NK-92 (cell line): ENCODE measurements around the gene FES.
"Not testable (repeated sequence)": the region's sequence is repeated elsewhere in the genome, so short reads cannot be mapped to it uniquely, and the experiment has no call there.

Source experiments
- DNase-seq: peaks from one replicate; lab custom pipeline; 2025; ENCODE audit not compliant: unreplicated experiment; lab: John Stamatoyannopoulos, UW

The FES gene

DNA sequence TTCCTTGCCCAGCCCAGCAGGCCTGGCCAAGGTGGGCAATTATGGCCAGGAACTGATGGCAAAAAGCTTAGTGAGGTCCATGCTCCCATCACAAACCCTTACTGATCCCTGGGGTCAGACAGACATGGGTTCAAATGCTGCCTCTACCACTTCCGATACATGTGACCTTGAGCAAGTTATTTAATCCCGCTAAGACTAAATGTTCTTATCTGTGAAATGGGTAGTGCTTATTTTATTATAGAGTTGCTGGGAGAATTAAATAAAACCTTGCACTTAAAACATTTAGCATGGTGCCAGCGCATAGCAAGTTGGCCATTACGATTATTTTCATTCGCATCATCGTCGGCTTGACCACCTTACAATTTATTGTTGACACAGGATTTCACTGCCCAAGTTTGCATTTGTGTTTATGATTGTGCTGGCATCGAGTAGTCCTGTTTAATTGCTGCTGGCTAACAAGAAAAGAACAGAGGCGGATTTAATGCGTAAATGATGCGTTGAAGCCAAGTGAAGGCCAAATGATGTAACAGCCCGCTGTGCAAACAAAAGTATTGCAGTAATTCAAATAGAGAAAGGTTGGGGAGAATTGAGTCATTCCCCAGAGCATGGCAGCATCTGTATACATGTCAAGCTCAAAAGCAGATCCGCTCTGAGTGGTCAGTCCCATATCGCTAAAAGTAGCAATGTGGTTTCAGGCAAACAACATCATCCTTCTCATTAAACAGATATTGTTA is 23.2 kb upstream of the FES start:
- DNase-seq = no peak

DNA sequence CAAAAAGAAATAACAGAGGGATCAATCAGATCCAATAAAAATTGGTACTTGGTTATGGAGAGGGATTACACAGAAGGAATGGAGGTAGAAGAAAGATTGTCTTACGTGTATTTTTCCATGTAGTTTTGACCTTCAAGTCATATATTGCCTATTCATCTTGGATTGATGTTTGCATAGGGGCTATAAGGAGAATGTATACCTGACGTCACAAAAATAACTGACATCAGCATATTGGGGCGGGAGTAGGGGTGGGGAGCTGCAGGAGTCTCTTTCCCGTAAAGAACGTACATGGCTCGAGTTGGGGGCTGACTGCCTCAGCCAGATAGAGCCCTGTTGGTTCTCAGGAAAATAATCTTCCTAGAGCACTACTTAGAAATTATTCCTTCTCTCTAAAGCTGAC is 21.8 kb upstream of the FES start:
- DNase-seq = no peak

DNA sequence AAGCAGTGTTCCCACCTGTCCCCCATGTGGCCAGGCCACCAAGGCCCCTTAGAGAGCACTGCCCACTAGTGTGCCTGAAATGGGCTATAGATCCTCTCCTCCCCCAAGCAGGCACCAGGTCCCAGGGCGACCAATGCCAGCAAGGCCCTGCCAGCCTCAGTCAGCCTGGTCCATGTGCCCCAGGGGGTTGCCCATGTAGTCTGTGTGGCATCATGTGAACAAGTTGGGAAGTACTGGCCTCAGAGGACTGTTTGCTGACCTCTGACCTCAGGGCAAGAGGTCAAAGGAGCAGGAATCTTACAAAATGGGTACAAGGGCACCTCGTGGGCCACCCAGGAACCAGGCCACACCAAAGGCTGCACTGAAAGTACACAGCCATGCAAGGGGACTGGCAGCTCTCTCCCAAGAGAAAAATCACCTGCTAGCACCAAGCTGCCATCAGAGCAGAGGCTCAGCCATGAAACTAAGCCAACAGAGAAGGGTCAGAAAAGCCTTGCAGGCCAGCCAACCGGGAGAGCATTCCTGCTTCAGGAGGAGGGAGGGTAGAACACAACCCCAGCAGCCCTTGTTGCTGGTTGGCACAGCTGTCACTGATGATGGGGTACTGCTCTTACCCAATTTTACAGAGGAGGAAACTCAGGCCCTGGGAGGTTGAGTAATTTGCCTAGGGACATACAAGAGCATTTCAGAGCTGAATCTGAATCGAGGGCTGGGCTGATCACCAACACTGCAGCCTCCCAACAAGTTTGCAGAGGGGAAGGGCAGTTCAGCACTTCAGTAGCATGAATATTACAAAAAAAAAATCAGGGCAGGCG is 21.1 kb upstream of the FES start:
- no peak for DNase-seq

DNA sequence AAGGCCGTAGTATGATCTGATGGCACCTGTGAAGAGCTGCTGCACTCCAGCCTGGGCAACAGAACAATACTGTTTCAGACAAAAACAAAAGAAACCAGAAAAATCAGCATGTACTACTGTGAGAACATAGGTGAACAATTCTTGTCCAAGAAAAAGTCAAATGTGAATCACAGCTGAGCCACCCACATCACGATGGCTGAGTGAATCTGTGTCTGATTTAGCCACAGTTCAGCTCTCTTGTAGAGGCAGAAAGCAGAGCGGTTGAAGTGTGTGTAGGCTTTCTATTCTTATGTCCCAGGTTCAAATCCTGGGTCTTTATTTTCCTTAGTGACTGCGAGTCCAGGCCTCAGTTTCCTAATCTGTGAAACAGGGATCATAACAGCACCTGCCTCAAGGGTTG is 20.3 kb upstream of the FES start:
- DNase-seq = no peak

DNA sequence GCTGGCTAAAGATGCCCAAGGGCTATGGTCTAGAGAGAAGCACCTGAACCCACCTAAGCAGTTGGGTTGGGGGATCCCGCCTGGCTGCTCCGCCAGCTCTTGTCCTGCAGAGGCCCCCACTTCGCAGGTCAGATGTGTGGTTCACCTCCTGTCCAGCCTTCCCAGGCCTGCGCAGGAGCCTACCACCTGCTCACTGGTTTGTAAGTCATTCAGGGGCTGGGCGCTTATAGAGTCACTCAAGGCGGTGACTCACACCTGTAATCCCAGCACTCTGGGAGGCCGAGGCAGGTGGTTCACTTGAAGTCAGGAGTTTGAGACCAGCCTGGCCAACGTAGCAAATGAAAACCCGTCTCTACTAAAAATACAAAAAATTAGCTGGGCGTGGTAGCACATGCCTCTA is 19.8 kb upstream of the FES start:
- DNase-seq = no peak

DNA sequence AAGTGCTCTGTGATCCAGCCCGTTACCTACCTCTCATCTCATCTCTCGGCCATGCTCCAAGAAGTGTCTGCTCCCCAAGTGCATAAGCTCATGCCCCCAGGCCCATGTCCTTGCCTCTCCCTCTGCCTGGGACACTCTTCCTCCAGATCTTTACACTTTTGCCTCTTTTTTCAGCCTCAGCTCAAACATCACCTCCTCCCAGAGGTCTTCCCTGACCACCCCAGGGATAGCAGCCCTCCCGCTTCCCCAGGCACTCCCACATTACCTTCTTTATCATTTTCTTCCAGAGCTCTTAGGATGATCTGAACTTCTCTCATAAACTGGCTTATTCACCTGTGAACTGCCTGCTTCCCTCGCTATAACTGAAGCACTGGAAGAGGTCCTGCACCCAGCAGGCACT is 18.6 kb upstream of the FES start:
- no peak for DNase-seq

DNA sequence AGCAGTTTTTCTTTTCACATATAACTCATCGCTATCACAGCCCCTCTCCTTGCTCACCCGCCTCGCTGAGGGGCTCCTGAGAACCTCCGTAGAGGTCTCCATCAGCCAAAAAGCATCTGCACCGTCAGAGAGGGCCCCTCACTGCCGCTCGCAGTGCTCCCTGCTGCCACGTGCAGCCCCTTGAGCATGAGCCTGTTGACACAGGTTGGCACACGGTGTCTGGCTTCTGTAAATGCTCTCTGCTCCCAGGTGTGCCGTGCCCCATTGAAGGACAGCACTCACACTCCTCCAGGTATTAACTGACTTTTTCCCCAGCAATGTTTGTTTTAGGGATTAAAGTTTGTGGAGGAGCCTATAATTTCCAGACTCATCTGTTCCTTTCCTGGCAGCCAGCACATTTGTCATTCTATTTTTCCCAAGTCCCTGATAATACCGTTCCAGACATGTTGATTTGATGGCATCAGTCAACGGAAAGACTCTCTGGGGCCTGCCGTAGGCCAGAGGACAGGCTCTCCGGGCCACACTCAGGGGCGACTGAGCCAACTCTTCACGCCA is 18.1 kb upstream of the FES start:
- DNase-seq = no peak

DNA sequence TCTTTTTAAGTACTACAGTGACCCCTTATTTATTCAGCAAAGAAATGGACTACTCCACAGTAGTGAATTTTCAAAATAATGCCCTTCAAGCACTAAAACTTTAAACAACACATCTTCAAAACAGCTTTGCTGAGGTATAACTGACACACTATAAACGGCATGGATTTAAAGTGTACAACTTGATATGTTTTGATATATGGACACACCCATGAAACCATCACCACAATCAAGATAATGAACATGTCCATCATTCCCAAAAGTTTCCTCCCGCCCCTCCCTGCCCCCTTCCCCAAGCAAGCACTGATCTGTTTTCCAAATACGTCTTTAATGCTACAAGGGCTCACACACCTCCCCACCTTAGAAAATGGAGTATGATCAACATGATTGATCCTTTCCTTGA is 17.5 kb upstream of the FES start:
- DNase-seq = no peak

DNA sequence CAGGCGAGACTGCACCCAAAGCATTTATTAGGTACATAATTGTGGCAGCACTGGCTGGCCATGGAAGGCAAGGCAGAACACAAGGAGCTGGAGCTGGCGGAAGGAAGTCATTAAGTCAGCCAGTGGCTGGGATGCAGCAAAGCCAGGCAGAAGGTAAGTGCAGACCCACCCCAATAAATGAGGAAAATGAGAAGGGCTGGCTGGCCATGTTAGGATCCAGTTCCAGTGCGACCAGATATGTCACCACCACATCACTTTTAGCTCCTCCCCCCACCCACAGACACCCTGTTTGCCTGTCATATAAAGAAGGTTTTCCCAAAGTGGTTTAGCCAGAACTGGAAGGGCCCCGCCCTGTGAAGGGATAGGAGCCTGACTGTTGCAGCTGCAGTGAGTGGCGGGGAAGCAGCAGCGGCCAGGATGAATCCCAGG is 16.0 kb upstream of the FES start, which contains the start of gene FURIN:
FURIN (plus strand) TSS at position 328 of the 429 bp plus-strand sequence. CDS start 7,153 bp downstream, outside the sequence.
- no peak for DNase-seq

DNA sequence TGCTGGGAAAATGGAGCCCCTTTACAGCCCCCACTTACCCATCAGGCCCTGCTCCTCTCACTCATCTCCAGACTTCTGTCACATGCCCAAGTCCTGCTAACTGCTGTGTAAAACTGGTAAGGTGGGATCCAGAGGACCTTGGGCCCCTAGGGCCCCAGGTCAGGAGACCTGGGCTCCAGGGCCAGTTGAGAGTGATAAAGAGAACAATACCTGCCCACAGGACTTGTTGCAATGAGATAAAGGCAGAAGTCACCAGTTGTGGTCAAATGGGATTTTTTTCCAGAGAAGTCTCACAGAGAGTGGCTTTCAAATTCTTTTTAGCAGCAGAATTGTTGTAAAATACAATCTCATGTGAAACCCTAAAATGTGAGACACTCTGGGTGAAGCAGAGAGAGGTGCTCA is 15.2 kb upstream of the FES start:
- no peak for DNase-seq

DNA sequence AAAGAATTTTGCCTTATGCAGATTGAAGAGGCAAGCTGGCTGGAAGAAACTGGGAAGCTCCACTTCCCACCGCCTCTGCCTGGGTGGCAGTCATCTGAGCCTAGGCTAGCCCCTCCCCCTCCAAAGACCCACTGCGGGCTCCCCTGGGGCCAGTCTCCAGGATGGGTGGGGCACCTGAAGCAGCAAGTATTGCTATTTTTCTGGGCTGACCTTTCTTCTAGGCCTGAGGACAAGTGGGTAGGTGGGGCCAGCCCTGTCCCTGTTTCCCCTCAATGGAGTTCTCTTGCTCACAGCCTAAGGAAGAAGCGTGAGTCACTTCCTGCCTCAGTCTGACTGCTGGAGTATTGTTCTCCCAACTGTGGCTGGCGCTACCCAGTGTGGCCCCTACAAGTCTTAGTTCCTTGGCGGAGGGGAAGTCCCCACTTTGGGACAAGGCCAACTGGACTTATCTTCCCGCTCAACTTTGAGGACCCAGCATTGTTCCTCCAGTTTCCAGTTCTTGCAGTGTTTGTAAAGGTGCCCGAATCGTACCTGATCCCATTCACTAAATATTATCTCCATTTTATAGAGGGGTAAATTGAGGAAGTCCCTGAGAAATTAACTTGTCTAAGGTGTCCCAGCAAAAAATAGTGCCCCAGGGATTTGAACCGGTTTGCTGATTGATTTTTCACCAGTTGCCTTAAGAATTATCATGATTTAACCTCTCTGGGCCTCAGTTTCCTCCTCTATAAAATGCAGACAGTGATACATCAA is 14.5 kb upstream of the FES start:
- no peak for DNase-seq

DNA sequence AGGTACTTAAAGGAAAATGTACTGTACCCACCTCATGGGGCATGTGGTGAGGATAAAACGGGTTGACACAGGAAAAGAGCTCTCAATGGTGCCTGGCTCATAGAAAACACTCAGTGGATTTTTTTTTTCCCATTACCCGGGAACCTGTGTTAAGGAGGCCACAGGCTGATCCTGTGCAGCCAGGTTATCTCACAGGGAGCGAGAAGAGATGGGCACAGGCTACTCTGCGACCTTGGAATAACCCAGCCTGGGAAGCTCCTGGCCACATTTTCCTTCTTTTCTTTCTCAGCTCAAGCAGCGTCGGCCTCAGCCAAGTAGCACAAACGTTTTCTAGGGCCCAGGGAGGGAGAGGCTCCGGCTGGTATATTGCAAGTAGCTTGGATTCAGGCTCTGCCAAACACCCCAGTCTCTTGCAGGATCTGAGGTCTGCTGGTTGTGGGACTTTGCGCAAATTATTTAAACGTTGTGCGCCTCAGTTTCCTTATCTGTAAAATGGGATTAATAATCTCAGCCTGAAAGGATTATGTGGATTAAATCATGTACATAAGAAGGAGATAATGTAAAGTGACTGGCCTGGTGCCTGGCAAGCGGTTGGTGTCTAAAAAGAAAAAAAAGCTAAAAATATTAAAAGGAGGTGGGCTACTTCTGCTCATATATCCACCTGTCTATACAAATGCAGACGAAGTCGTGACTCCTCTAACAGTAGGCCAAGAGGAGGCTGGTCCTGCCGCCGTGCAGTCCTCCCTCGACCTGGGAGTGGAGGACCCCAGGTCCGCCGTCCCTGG is 13.8 kb upstream of the FES start:
- no peak for DNase-seq

DNA sequence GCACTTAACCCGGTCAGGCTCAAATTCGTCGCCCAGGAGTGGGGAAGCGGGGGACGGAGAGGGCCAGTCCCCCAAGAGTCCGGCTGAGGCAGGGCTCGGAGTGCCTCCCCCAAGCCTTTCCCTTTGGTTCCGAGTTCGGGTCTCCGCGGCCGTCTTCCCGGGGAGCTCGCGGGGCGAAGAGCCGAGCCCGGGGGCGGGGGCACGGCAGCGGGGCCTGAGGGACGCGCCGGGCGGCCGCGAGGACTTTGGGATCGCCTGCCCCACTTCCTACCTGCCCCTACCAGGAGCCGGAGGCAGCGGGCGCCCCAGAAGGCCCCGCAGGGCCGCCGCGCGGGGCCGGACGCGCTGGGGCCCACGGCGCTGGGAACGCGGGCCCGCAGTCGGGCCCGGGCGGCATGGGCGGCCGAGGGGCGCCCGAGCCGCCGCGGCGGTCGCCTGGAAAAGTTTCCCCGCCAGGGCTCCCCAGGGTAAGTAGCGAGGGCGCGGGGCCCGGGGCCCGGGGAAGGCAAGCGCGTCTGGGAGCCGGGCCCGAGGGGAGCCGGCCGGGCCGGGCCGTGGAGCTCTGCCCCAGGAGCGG is 13.1 kb upstream of the FES start:
- no peak for DNase-seq

DNA sequence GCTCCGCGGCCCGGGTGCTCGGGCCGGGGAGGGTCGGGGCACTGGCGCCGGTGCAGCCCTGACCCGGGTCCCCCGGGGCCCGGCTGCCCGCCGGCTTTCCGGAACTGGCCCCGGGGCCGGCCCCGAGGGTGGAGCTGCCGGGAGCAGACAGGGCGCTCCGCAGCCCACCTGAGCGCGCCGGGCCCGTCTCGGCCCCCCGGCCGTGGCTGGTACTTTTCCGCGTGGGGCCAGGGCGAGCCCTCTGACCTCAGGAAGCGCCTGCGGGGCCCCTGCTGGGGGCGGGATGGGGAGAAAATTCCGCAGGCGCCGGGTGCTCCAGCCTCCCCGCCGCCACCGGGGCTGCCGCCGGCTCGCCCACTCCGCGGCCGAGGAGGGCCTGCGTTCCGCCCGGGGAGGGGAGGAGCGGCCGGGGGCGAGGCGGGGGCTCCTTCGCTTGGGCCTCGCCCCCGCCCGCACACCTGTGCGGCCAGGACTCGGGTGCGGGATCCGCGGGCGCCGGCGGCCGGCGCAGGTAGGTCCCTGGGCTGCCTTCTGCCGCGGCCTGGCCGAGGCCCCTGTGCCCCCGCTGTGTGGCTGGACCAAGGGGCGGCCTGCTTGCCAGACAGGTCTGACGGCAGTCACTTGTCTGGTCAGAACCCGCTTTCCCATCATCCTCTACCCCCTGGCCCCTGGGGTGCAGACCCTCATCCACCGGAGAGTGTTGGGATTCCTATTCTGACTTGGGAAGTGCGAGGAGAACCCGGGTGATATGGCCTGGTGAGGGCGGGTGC is 12.4 kb upstream of the FES start:
- DNase-seq = no peak

DNA sequence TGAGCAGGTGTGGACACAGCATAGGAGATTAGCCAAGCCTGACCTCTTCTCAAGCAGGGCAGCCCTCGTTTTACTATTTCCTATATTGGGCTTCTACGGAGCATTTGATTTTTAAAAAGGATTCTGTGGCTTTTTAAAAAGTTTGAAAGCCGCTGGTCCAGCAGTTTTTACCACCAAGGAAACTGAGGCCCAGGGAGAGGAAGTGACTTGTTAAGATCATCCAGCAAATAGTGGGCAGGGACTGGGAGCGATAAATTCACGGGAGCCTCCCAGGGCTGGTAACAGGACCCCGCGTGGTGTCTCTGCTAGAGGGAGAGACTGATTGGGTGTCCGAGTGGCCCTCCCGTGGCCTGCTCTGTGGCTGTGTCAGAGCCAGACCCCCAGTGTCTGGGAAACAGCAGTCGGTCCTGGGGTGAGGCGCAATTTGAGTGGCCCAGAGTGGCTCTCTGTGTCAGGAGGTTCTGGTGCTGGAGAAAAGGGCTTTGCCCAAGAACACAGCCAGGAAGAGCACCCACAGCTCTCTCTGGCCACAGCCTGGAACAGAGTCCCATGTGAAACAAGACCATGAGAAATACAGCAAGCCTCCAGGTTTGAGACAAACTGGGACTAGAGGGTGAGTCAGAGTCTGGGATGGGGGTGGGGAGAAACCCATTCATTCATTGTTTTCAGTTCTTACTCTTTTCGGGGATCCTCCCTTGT is 11.7 kb upstream of the FES start:
- no peak for DNase-seq

DNA sequence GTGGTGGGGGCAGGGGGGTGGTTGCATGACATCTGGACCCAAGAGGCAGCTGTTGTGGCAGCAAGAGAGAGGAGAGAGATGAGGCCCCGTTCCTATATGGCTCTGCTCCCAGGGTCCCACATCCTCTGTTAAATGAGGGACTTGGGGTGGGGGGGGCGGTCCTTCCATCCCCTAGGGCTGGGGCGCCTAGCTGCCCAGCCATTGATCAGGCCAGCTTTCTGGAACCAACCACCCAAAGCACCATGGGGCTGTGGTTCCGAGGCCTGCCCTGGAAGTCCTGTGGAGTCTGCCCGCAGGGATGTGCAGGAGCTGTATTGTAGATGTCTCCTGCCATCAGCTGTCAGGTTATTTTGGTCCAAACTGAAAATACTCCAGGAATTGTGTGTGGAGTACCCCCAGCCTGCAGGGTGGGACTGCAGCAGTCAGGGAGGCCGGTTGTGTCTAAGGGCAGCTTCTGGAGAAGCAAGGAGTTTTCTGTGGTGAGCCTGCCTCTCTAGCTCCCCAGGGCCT is 10.8 kb upstream of the FES start:
- DNase-seq = no peak

DNA sequence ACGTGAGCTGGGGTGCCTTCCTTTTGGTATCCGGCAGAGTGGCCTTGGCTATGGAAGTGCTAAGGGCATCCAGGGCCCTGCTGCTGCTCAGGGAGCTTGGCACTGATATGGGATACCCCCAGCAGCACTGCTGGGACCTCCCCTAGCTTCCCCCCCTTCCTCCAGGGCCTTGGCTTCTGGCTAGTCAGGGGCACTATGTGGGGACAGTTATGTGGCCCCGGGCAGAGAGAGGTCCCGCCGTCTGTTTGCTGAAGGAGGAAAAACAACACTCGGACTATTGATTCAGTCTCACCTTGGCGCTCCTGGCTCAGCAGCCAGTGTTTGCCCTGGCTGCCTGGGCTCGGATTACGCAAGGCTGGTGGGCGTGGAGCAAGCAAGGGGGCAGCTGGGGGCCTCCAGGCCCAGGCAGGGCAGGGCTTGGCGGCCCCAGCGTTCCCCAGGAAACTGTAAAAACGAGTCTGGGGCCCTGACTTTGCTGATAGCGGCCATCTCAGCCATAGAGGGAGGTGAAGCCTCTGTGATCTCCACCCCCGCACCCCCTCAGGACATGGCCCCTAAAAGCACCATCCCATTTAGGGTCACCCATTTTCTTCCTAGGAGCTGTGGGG is 10.2 kb upstream of the FES start:
- no peak for DNase-seq

DNA sequence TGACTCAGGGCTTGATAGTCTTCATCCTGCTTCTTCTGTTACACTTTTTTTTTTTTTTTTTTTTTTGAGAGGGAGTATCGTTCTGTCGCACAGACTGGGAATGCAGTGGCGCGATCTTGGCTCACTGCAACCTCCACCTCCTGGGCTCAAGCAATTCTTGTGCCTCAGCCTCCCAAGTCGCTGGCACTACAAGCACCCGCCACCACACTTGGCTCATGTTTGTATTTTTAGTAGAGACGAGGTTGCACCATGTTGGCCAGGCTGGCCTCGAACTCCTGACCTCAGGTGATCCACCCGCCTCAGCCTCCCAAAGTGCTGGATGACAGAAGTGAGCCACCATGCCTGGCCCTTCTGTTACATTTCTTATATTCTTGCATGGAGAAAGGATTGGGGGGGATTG is 9.3 kb upstream of the FES start:
- DNase-seq = not testable (repeated sequence)
